Measurements from ENCODE around the gene ELK3. TPM values are rescaled to one million over a fixed set of nuclear protein-coding genes. Genes with fewer than 3 reads are reported as not detected.

Gene ELK3
- total and polyA plus RNA-seq, 2 of the 13 experiments (the other 11 are each of a cell fraction or from before 2014, with no cell fraction given): 2.9 to 3.2 TPM

GRCh38 chr12:96150442-96150841, 43.7 kb upstream of the ELK3 start:
- no peak overlapping the region for H2AFZ ChIP-seq (ENCODE audit: low read length)
- H4K20me1 ChIP-seq (ENCODE audit: insufficient read depth, low read length): no peaks in the 10 kb centered on the region
- no peaks in the 10 kb centered on the region for H3K4me1 ChIP-seq (ENCODE audit: insufficient read depth, low read length)
- intact Hi-C loops (cut with micrococcal nuclease; ENCODE audit: unreplicated experiment): no loop called here
- FAIRE-seq: no peak
- H3K27me3 ChIP-seq (ENCODE audit: control insufficient read depth in 1 of 2, insufficient read depth in 2 of 2, low read length in 2 of 2): peaks cover 2 to 3% of the 10 kb centered on the region in 2 experiments; a peak in 2 of 5 replicates
- 18% methylated on average over 5 of the region's 5 CpGs for WGBS (ENCODE audit: low lambda C conversion rate)
- ChIA-PET CTCF (ENCODE audit: low intra/inter-chr PET ratio, low total read pairs) (no interaction called here), POLR2A (no interaction called here)
- no peak overlapping the region for H3K4me2 ChIP-seq (ENCODE audit: low read depth, low read length)
- no peak overlapping the region for H3K4me3 ChIP-seq (replicated peaks in 1 of 3; ENCODE audit: insufficient read depth in 1 of 3, low read depth in 2 of 3, low read length in 3 of 3)
- H3K9ac ChIP-seq (ENCODE audit: insufficient read depth, low read depth, low read length): no peak overlapping the region
- ATAC-seq: no peak; the same call in 2 of the 3 replicates
- in situ Hi-C loops (cut with HindIII; ENCODE audit: extremely low pct_ligation_motif_present, low pct_unique_long_range_greater_than_20kb): no loop called here
- no peaks in the 10 kb centered on the region for H3K9me3 ChIP-seq (ENCODE audit: low read length)
- no TSS peak for BruUV-seq (replicated peaks)
- no peaks in the 10 kb centered on the region for H3K36me3 ChIP-seq (replicated peaks in 1 of 2; ENCODE audit: control insufficient read depth in 1 of 2, insufficient read depth in 2 of 2, low read length in 2 of 2)
- H3K27ac ChIP-seq (ENCODE audit: extremely low read length, insufficient read depth, low read length): no peak overlapping the region
- no peak for DNase-seq (ENCODE audit: low spot score)
- H3K79me2 ChIP-seq (ENCODE audit: insufficient read depth, low read length): no peaks in the 10 kb centered on the region
- TF ChIP-seq CENPX (CRISPR knock-in tag; IDR thresholded peaks at IDR 0.05) (no peak), ZNF782 (CRISPR knock-in tag; IDR thresholded peaks at IDR 0.05; ENCODE audit: borderline replicate concordance) (no peak), ZNF75D (CRISPR knock-in tag; IDR thresholded peaks at IDR 0.05; ENCODE audit: borderline replicate concordance) (no peak), ZNF3 (CRISPR knock-in tag; IDR thresholded peaks at IDR 0.05) (no peak), ZNF354B (CRISPR knock-in tag; IDR thresholded peaks at IDR 0.05) (no peak), NCOA2 (CRISPR knock-in tag; IDR thresholded peaks at IDR 0.05) (no peak), CCAR2 (optimal IDR thresholded peaks at IDR 0.05; ENCODE audit: low read depth, low read length) (no peak), ZNF577 (CRISPR knock-in tag; IDR thresholded peaks at IDR 0.05; ENCODE audit: borderline replicate concordance, low read depth) (no peak), ZNF24 (IDR thresholded peaks at IDR 0.05) (no peak), ZNF407 (CRISPR knock-in tag; IDR thresholded peaks at IDR 0.05; ENCODE audit: not compliant biosample characterization) (no peak), SMAD9 (CRISPR knock-in tag; IDR thresholded peaks at IDR 0.05) (no peak), EEA1 (CRISPR knock-in tag; IDR thresholded peaks at IDR 0.05; ENCODE audit: borderline replicate concordance) (no peak), ZNF430 (CRISPR knock-in tag; IDR thresholded peaks at IDR 0.05) (no peak), TRIM22 (IDR thresholded peaks at IDR 0.05) (no peak)

All from HepG2 (cell line).